Prostate gland (tissue), 2 donors: ENCODE measurements around the gene SRGAP3. TPM values are rescaled to one million over a fixed set of nuclear protein-coding genes. Genes with fewer than 3 reads are reported as not detected.

Experiments
- DNase-seq: peaks from one replicate; pipeline ENCODE4 v3.0.0-alpha.2; 2019; ENCODE audit warnings: low spot score
- H3K27ac ChIP-seq, 2 donors: fragments of 200-600 bp; sonication (generic); 2 replicates each; pipeline ENCODE4 v1.5.1; 2017 to 2019
- H3K27me3 ChIP-seq: fragments of 200-600 bp; sonication (generic); replicated peaks from 2 replicates; pipeline ENCODE4 v1.5.1; 2019; ENCODE audit not compliant: insufficient read depth
- H3K36me3 ChIP-seq, 2 donors: fragments of 200-600 bp; sonication (generic); 1 replicate in 1 of 2; 2 replicates in 1 of 2; pipeline versions ENCODE4 v1.5.1 to v1.8.1; 2017 to 2019
- H3K4me1 ChIP-seq: fragments of 200-600 bp; sonication (generic); replicated peaks from 2 replicates; pipeline ENCODE4 v1.5.1; 2019
- H3K4me3 ChIP-seq, 2 donors: fragments of 200-600 bp; sonication (generic); 2 replicates each; pipeline ENCODE4 v1.5.1; 2017 to 2019
- H3K9me3 ChIP-seq: fragments of 200-600 bp; sonication (generic); 2 replicates; pipeline ENCODE4 v1.5.1; 2017
- POLR2A ChIP-seq: fragments of 450-650 bp; IDR thresholded peaks from one replicate; pipeline ENCODE4 v1.6.1; 2016; ENCODE audit warnings: antibody characterized with exemption, mild to moderate bottlenecking
- POLR2AphosphoS5 ChIP-seq: sonication (generic); formaldehyde crosslinking; IDR thresholded peaks from one replicate; pipeline ENCODE4 v1.6.1; 2017; ENCODE audit warnings: antibody characterized with exemption
- WGBS: methylation state at CpG from one replicate; pipeline ENCODE4 v1.1.5; 2018; 5-methylcytosine and 5-hydroxymethylcytosine counted together
- intact Hi-C: fragments of 100-400 bp; cut with DNase I; formaldehyde crosslinking; loops from one replicate; pipeline ENCODE4 v1.14.2; 2022
- total RNA-seq, 2 donors: library from RNA; depleted of rRNA; stranded (reverse); fragments of >200 nt; gene quantifications; one replicate each; pipeline ENCODE4 v1.1.0, GENCODE V29; 2016
- TF ChIP-seq, protein P1 (sequence below), 4 experiments: fragments of 200-600 bp in 2 of 4; fragments of 450-650 bp in 2 of 4; sonication (generic) in 2 of 4; IDR thresholded peaks; 1 replicate in 3 of 4; 2 replicates in 1 of 4; pipeline ENCODE4 v1.5.1; 2016 to 2019; ENCODE audit warnings: antibody characterized with exemption in 4 of 4, mild to moderate bottlenecking in 2 of 4, moderate library complexity in 2 of 4

Gene SRGAP3
- total RNA-seq, 2 donors from 2014 or later, result 23.6 to 50.3 TPM

DNA sequence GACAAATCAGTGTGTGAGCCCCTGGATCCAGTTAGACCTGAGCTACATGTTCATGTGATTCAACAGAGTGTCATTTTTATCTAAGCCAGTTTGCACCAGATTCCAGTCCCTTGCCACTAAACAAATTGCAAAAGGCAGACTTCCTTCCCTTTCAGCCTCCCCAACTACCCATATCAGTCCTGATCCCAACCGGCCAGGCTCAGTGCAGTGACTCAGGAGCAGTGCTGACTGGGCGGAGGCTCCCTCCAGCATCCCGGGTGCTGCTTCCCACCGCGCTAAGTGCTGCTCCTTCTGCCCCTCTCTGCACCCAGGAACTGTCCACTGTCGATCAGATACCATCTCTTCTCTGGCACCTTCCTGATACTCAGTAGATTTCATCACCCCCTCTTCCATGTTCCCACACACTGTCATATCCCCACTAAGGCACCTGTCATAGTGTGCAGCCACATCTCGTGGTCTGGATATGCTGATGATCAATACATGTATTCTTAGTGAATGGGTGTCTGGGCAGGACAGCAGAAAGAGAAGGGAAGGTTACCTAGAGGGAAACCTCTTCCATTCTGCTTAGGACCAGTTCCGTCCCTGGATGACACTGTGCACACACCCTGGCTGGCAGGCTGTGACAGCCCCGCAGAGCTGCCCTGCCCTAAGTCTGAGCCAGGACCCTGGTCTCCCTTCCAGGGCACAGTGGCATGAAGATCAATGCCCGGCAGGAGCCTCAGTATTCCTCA is 177.3 kb downstream of the SRGAP3 start:
- intact Hi-C loops, result no loop called here
- no peak for DNase-seq
- H3K27me3 ChIP-seq, result no peaks in the 10 kb centered on the region
- no peak overlapping the region for H3K4me3 ChIP-seq
- no peaks in the 10 kb centered on the region for H3K4me1 ChIP-seq
- WGBS, result 85% methylated on average over 10 of the region's 10 CpGs
- H3K9me3 ChIP-seq, result no peaks in the 10 kb centered on the region
- TF ChIP-seq, protein P1, sequence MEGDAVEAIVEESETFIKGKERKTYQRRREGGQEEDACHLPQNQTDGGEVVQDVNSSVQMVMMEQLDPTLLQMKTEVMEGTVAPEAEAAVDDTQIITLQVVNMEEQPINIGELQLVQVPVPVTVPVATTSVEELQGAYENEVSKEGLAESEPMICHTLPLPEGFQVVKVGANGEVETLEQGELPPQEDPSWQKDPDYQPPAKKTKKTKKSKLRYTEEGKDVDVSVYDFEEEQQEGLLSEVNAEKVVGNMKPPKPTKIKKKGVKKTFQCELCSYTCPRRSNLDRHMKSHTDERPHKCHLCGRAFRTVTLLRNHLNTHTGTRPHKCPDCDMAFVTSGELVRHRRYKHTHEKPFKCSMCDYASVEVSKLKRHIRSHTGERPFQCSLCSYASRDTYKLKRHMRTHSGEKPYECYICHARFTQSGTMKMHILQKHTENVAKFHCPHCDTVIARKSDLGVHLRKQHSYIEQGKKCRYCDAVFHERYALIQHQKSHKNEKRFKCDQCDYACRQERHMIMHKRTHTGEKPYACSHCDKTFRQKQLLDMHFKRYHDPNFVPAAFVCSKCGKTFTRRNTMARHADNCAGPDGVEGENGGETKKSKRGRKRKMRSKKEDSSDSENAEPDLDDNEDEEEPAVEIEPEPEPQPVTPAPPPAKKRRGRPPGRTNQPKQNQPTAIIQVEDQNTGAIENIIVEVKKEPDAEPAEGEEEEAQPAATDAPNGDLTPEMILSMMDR (IDR thresholded peaks at IDR 0.05), result no peak
- TF ChIP-seq POLR2A, result no peak
- TF ChIP-seq POLR2AphosphoS5, result no peak
- H3K36me3 ChIP-seq, result no peaks in the 10 kb centered on the region
- no peak overlapping the region for H3K27ac ChIP-seq

DNA sequence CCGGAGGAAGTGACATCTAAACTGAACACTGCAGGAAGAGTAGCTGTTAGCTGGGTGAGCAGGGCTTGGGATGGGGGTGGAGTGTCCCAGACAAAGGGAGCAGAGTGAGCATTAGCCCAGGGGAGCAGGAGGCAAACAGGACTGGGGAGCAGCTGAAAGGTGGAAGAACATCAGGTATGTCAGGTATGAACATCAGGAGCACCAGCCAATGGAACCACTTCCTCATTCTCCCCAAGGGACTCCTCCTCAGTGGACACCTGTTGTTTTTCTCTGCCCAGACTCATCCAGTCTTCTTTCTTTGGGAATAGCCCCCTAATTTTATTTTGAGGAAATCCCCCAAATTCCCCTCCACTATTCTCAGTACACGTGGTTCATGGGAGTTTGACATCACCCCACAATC is 178.5 kb downstream of the SRGAP3 start:
- WGBS, result 90% methylated on average over 2 of the region's 2 CpGs
- DNase-seq, result no peak
- Histone ChIP-seq H3K36me3 (no peaks in the 10 kb centered on the region), H3K27me3 (no peaks in the 10 kb centered on the region), H3K4me3 (no peak overlapping the region), H3K27ac (no peak overlapping the region), H3K4me1 (no peaks in the 10 kb centered on the region), H3K9me3 (no peaks in the 10 kb centered on the region)
- TF ChIP-seq POLR2A, result no peak
- TF ChIP-seq, protein P1 (IDR thresholded peaks at IDR 0.05), result no peak
- intact Hi-C loops, result no loop called here

DNA sequence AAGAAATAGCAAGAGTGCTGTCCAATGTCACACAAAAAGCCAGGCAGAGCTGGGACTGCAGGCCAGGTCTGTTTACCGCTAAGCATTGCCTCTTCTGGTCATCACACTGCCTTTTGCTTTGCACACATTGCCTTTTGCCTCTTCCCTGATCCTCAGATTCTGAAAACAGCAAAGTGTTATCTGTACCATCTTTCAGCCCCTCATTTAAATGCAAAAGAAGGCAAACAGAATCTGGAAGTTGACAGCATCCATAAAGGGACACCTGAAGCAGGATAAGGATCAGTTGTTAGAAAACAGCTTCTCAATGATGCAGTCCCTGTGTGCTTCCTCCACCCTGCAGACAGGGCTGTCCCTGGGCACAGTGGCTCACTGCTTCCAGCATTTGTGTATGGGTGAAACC is 179.5 kb downstream of the SRGAP3 start:
- WGBS, result 88% methylated on average over 1 of the region's 1 CpG
- no peaks in the 10 kb centered on the region for H3K9me3 ChIP-seq
- no peak overlapping the region for H3K27ac ChIP-seq
- no peaks in the 10 kb centered on the region for H3K36me3 ChIP-seq
- no peak overlapping the region for H3K4me3 ChIP-seq
- DNase-seq, result no peak
- no peaks in the 10 kb centered on the region for H3K27me3 ChIP-seq
- TF ChIP-seq, protein P1 (IDR thresholded peaks at IDR 0.05), result no peak
- no peak for TF ChIP-seq POLR2A
- TF ChIP-seq POLR2AphosphoS5, result no peak
- no peaks in the 10 kb centered on the region for H3K4me1 ChIP-seq
- intact Hi-C loops, result loop anchor here (5.0 kb wide), 2 partner anchors 83 to 98 kb away; no protein-coding TSS in a partner anchor

DNA sequence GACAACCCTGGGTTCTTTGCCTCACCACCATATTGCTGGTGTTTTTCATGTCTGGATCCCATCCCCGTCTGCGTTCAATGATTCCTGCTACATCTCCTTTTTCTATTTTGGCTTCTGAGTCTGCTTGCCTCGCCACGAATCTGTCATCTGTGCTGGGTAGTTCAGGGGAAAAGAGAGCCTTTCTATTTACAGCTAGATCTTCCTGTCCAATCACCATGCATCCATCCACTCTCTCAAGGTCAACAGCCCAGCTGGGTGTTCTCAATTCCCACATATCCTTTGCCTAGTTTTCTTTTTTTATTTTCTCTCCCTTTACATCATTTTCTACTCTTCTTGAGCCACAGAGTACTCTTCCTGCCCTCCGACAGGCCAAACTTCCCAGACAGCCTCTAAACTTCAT is 181.4 kb downstream of the SRGAP3 start:
- no peaks in the 10 kb centered on the region for H3K9me3 ChIP-seq
- no peaks in the 10 kb centered on the region for H3K36me3 ChIP-seq
- H3K27ac ChIP-seq, result no peak overlapping the region
- no peak for DNase-seq
- intact Hi-C loops, result loop anchor here (5.0 kb wide), 2 partner anchors 81 to 96 kb away; no protein-coding TSS in a partner anchor
- H3K4me1 ChIP-seq, result no peaks in the 10 kb centered on the region
- WGBS, result 44% methylated on average over 5 of the region's 5 CpGs
- TF ChIP-seq POLR2AphosphoS5 (no peak), POLR2A (no peak)
- TF ChIP-seq, protein P1 (IDR thresholded peaks at IDR 0.05), result no peak
- H3K27me3 ChIP-seq, result no peaks in the 10 kb centered on the region
- no peak overlapping the region for H3K4me3 ChIP-seq

DNA sequence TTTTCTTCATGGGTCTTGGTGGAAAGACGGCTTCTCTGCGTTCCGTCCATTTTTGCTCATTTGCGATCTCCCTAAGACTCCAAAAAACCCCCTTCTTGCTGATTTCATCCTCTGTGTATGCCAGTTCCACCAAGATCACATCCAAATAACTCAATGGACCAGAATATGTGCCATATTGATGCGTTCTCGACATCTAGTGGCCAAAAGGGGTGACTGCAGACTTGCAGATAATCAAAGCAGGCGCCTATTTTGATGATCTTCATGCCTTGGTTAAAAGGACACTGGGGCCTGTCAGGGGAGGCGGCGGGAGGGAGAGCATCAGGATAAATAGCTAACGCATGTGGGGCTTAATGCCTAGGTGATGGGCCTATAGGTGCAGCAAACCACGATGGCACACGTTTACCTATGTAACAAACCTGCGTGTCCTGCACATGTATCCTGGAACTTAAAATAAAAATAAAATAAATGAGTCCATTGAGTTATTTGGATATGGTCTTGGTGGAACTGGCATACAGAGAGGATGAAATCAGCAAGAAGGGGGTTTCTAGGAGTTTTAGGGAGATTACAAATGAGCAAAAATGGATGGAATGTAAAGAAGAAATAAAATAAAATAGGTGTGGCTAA is 182.0 kb downstream of the SRGAP3 start:
- Histone ChIP-seq H3K27ac (no peak overlapping the region), H3K27me3 (no peaks in the 10 kb centered on the region), H3K4me1 (no peaks in the 10 kb centered on the region), H3K4me3 (no peak overlapping the region), H3K36me3 (no peaks in the 10 kb centered on the region), H3K9me3 (no peaks in the 10 kb centered on the region)
- DNase-seq, result peak; percentile 11
- intact Hi-C loops, result loop anchor here (2.0 to 5.0 kb wide), 3 partner anchors 80 to 235 kb away; no protein-coding TSS in a partner anchor
- TF ChIP-seq, protein P1 (IDR thresholded peaks at IDR 0.05), result peak; percentile 62 to 71 (median 67)
- TF ChIP-seq POLR2AphosphoS5, result no peak
- 54% methylated on average over 13 of the region's 13 CpGs for WGBS
